GDM1 (cell line): ENCODE data around the gene RELN.

Experiments
- DNase-seq: peaks from one replicate; lab custom pipeline; 2025; lab: John Stamatoyannopoulos, UW

RELN gene

DNA sequence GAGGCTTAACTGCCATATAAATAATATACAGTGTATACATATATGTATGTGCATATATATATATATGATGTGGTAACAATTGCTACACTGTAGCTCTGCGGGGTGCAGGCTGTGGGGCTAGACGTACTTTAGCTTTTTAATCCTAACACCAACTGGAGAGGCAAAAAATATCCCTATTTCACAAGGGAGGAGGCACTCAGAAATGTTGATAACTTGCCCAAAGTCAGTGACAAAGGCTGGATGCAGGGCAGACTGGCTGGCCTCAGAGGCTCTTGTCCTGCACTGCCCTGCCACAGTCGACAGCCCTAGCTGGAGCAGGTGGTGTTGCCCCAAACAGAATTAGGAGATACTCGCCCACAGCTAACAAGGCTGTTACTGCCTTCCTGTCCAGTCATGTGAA, 1.5 kb upstream of the RELN start:
- DNase-seq = no peak

DNA sequence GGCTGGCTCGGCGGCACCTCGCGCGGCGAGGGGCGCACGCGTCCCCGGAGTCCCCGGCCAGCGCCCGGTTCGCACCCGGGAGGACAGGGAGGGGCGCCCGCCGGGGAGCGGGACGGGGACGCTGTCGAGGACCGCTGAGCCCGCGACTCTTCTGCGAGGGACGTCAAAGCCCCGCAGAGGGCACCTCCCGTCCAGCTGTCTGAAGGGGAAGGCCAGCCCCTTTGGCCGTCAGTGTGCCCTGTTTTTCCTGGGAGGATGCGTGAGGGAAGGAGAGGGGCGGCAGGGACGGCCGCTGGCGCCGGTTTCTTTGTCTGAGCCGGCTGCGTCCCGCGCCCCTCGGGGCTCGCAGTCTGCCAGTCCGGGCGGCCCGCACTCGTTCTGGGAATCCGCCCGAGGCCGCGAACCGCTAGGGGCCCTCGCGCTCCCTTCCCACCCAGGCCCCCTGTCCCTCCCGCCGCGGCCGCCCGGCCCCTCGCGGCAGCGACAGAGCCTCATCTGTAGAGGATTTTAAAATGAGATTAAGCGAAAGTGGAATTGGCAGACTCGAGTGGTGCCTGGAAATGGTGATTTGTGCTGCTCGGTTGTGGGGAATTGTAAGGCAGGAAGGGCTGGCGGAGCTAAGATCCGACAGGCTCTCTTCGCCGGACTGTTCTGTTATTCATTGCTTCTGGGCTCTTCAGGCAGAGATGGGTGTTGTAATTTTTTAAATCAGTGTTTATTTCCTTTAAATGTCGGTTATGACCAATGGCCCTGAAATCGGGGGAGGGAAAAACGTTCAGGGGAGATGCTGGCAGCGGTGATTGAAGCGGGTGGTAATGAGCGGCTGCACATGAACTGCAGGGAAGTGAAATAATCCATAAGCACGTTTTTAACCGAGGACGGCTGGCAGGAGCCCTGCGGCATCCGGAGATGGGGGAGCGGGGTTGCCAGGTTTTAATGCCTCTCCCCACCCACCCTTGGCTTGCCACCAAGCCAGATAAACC, 618 bp upstream of the RELN start:
- no peak for DNase-seq

DNA sequence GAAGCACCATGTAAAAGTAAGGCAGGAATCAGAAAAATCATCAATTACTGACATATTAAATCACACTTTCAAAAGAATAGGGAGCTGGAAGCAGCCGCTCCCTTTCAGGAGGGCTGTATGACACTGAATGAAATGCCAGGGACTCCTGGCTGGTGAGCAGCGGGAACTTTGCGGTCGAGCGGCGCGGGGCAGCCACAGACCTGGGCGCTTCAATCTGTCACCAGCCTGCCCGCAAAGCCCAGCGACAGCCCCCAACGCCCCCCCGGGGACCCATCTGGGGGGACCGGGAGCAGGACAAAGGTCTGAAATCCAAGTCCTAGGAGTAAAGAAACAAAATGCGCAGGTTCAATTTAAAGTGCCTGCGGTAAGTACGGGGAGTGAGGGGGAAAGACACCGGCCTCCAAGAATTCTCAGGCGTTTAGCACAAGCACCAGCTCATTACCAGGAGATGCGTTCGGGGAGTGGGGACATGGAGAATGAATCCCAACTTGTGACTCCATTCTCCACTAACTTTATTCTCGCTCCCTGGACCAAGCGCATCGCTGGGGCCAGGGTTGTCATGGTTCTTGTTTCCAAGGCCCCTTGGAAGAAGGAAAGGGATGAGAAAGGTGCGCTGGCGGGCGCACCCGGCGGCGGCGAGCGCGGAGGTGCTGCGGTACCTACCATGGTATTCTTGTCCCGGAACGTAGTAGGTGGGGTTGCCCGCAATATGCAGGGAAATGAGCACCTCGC, 824 bp downstream of the RELN start:
- no peak for DNase-seq

DNA sequence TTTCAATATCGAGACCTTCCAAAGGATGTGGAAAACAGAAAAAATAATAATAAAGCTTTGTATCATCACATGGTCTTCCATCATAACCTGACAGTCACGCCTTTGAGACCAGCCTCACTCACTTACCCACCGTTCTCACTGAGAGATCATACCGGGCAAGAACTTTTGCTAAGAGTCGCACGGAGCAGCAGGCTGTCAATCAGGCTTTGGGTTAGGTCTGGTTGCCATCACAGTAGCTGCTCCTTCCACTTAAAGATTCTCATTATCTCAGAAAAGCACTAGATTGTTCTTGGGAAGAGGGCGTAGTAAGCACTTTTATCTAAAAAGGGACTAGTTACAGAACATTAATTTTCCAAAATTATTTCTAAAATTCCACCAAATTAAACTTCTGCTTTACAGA, 2.0 kb downstream of the RELN start:
- DNase-seq = no peak

DNA sequence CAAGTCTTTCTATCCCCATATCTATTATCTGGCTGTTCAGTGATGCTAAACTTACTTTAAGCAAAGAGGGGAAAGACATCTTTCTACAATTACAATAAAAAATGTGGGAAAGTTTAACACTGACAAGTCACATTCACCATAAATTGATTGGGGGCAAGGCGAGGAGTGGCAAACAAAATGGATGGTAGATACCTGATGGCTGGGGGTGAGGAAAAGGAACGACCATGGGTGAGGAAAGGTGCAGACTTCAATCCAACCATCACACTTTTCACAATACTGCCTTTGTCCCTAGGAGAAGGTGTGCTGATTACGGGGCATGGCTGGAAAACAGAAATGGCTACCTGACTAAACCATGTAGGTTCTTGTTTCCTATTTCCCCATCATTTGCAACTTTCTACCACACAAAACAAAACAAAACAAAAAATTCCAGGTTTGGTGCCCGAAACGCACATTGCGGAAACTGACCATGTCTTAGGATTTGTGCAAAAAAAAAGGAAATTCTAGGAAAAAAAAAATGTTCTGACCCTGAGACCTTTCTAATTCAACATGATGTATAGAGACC, 3.8 kb downstream of the RELN start:
- DNase-seq = no peak

DNA sequence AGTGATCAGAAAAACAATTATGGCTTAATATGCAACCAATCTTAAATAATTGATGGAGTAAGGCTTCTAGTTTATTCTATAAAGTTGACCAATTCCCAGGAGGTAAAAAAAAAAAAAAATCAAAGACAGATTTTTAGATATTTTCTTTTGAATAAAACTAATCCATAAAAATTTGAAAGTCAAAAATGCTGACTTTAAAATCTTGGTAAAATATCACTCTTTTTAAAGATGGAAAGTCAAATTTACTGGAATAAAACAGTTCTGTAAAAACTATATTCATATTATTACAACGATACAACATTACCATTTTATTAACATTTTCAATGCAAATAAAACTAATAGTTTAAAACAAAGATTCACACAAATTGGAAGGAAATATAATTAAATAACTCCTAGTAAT, 5.4 kb downstream of the RELN start:
- DNase-seq = no peak

DNA sequence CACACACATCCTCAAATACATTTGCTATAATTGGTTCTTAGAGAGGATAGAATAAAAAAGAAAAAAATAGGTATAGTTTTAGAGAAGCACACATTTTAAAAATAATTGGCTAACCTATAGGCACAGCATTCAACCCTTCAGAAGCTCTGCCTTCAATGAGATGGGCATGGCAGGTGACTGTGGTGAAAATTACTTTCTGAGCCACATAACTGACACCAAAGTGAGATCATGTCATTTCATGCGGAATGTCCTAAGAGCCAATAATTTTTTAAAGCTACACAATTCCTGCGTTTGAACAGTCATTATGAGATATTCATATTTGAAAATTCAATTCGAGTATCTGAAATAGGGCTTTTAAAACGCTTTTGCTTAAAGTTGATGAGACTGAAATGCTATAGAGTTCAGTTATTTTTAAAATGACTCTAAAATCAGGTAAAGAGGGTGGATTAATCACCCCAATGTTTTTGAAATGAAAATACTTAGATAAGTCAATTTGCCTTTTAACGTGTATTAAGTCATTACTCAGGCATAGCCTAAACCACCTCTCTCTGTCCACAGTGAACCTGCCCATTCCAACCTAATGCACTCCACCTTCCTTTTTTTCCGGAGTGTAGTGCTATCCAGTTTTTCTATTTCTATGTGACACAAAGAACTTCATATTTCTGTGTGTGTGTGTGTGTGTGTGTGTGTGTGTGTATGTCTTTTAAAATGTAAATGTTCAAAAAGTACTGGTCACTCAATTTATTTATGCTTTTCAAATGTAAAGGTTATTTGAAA, 6.1 kb downstream of the RELN start:
- DNase-seq = no peak

DNA sequence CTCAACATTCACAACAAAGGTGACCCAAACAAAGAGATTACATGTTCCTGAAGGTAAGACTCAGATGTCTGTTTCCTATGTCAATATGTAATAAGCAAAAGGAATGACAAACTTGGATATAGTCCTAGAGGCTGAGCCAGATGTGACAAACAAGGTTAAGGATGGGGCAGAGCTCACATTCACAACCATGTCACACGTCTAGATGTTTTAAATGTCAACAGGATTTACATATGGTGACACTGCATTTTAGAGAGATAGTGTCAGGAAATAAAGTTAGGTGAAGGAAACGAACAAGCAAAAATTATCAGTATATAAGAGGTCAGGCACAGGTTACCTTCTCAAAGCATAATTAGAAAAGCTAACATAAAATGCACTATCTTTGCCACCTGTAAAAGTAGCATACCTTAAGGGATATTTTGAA, 8.4 kb downstream of the RELN start:
- no peak for DNase-seq

DNA sequence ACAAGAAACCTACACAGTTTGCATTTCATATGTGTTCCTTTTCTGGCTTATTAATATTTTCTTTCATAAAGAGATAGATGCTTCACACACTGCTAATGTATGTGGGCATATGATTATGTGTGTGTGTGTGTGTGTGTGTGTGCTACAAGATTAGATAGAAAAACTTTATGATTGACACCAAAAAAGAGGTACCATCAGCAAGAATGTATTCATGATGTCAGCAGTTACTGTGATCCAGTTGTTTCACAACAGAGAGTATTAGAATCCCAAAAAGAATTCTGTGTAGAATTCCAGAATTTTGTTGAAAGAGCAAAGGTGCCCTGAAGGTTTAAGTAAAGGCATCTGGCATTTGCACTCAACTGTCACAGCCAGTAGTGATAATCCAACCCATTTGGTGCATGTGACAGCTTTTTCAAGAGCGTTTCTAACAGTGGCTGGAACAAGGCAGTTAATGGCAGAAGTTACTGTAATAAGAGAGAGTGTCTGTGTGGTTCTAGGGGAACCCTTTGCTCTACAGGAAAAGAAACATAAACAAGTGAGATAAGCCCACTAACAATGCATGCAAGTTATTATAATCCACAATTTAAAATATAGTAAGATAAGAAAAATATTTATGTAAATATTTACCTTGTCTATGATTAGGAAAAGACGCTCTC, 16.6 kb downstream of the RELN start:
- DNase-seq = no peak

DNA sequence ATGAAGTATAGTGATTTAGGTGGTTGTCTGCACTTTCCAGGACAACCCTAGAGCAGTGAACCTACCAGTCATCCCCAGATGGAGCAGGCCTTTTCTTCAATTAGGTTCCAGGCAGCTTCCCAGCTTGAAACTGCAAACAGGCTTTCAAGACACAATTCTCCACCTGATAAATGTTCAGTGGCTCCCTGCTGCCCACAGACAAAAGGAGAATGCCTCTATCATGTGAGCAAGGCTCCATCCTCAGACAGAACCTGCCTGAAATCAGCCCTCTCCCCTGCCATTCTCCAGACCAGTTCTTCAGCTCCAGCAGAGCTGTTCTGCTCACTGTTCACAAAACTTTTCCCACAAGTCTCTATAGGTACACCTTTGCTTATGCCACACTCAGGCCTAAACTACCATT, 22.1 kb downstream of the RELN start:
- no peak for DNase-seq

DNA sequence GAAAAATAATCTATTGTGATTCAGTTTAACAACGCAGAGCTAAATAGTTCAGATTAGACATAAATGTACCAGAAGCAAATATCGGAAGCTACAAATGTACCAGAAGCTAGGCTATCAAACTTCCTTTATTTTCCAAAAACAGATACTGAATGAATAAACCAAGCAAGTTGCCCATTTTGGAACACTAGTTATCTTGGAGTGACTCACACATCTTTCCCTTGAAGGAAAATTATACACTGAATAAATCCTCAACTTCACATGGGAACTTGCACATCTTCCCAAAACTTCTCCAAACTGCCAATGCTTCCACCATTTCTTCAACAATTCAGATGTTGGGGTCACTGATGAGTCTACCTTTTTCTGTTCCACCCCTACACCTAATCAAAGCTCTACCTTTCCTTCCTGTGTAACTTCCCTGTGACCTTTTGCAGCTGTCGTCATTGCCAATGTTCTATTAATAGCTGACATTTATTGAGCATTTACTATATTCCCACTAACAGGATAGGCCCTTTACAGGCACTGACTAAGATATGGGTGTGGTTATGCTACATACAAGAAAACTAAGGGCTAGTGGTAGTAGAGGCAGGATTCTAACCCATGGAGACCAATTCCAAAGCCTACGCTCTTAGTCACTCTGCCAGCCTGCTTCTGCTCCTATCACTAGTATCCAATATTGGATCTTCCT, 22.7 kb downstream of the RELN start:
- no peak for DNase-seq

DNA sequence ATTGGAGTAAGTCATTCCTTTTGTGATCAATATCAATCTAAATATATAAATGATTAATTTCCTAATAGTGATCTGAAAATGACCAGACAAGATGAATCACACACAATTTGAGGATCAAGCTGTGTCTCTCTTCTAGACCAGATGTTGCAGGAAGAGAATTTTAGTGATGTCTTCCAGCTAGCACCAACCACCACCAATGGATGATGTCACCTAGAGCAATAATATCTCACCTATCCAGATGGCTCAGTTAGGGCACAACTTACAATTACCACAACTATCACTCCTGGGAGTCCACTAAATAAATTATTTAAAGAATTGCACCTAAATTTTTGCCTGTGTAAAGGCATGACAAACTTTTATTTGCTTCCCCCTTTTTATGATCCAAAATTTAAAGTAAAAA, 25.2 kb downstream of the RELN start:
- no peak for DNase-seq

DNA sequence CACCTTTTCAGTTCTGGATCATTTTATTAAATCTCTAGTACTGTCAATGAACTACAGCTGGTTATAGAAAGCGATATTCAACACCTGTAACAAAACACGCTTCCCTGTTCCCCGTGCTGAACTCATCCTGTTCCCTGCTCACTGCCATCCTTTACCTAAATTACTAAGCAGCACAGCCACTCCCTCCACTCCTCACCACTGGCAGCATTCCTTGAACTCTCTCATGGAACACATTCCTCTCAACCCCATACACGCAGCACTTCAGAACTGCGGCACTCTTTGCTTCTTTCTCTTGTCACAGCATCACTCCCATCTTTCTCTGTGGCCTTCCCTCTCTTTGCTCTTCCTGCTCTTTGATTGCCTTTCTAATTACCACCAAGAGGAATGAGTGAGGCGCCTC, 27.4 kb downstream of the RELN start:
- no peak for DNase-seq

DNA sequence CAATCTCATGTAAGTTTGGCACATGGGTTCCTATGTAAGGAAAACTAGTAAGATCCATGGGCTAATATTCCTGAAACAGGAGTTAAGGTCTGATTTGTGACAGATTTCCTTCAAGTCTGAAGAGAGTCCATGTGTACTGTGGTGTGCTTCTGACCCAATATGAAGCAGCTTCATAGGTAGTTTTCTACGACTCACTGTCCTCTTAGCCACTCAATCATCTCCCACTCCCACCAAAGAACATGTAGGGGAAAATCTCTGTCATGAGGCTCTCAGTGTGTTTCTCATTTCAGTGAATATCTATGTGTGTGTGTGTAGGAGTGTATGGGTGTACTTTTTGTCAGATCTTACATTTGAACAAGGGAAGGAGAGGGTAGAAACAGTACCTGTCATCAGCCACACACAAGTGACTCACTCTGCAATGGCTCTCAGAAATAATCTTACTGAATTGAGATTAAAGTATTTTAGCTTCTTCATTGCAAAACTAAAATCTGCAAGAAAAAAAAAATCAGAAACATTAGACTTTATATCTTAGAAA, 31.1 kb downstream of the RELN start:
- no peak for DNase-seq

DNA sequence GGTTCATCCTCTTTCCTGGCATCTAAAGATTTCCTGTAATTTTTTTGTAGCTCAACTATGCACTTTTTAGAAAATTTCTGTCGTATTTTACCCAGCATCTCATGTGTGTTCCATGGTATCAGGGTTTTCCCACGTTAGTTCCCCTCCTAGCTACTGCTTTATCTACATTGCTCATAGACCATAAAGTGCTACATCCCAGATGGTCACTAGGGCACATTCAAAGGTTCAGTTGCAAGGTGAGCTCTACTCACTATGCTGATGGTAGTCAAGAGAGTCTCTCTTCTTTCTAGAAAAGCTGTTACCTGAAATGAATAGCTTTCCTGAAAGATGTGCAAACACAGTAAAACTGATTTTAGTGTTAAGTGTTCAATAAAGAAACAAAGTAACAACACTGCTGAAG, 33.5 kb downstream of the RELN start:
- DNase-seq = no peak

DNA sequence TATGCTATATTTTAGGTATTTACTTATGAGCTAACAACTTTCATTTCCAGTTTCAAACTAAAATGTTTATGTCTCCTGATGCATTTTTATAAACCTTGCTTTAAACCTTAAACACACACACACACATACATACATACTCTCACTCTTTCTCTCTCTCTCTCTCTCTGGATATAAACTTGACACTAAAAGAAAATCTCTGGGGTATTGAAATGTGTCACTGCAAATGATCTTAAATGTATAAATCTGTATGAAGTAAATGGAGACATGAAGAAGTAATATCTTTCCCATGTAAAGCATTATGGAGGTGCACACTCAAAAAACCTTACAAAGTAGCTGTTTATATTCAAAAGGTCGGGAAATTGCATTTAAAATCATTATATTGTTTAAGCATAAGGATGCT, 37.0 kb downstream of the RELN start:
- DNase-seq = no peak

DNA sequence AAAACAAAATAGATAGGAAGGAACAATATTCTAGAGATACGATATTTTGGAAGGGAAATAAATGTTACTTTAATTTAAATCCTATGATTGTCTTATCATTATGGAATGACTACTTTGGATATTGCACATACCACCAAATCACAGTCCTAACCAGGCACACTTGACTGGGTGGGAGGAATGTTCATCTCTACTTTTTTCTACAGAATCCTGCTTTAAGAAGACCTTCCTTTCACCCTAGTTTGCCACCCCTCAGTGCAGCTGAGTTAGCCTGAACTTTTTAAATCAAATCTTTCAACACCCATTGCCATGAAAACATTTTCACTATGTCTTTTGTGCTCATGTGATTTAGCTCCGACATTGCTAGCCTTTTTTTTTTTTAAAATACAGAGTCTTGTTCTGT, 38.1 kb downstream of the RELN start:
- no peak for DNase-seq

DNA sequence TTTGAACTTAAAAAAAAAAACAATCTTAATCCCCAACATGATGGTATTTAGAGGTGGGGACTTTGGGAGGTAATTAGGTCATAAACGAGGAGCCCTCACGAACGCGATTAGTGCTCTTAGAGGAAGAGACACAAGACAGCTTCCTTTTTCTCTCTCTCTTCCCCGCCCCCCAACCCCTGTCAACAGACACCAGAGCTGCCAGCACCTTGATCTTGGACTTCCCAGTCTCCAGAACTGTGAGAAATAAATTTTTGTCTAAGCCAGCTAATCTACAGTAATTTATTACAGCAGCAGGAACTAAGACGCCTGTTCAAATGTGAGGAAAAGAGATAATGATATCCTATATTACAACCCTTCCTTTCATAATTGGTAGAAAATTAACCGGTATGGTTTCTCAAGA, 40.1 kb downstream of the RELN start:
- DNase-seq = no peak

DNA sequence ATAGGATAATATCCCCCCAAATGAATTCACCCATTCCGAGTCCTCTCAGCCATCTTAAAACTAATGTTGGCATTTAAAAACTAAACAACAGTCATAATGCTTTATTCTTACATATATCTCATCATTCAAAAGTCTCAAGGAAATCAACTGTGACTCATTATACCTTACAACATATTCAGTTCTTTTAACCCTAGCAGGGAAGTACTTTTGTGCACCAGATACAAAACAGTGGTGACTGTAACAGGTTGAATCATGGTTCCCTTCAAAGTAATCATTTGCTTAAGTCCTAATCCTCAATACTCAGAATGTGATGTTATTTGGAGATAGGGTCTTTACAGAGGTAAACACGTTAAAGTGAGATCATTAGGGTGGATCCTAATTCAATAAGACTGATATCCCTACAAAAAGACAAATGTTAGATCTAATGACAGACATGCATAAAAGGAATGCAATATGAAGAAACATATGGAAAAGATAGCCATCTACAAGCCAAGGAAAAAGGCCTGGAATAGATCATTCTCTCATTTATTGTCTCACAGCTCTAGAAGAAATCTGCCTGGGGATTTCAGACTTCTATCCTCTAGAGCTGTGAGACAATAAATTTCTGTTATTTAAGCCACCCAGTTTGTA, 42.3 kb downstream of the RELN start:
- no peak for DNase-seq

DNA sequence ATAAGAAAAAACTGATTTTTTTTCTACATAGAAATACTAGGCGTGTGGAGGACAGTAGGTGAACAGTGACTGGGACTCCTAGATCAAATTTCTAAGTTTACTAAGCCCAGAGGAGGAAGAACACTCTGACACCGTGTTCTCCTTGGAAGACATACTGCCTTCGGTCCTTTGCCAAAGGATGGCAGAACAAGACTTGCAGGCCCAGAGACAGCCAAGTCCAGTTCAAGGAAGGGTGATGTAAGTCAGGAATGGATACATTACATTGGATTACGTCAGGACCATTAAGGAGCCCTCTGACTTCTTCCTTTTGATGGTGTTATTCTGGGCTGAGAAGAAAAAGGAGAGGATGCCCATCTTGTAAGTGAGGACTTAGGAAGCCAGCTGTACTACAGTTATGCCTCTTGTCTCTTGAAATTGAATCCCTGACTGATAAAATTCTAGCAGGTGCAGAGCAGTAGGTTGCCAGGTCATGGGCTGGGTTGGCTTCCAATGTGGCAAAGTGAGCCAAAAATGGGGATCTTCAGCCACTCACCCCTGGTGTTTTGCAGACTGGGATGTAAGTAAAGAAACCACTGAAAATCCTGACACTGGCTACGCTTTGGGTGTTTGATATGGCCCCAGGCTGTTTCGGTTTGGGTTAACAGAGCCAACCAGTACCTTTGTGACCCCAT, 45.1 kb downstream of the RELN start:
- no peak for DNase-seq
